Measurements from ENCODE around the gene SERPINB7.
"Not testable (repeated sequence)": the region's sequence is repeated elsewhere in the genome, so short reads cannot be mapped to it uniquely, and the experiment has no call there.

SERPINB7 gene

DNA sequence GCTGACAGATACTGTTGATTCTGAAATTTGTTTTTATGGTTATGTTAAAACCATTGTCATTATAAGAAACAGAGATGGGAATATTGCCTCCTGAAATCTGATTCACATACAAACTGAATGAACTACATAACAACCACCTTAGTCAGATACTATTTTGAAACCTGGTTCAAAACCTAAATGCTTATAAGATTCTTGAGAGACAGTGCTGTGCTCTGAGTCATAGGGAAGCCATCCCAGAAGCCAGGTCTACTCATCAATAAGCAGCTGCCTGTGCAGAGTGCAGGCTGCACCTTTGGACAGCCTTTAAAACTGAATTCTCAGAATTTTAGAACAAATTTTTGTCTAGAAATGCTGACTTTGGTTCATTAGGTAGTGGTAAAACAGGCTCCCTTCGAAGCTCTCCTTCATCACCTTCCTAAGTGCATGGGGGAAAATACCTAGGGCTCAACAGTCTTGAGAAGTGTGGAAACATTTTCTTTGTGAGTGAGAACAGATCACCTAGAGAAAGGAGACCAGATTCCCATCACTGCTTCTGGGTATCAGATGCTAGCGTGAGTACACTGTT lies at the start of gene SERPINB7:
Gene SERPINB7 (plus strand): TSS at position 253 of the 565 bp plus-strand sequence. CDS start 6,955 bp downstream, outside the sequence.
- DNase-seq, result no peak

DNA sequence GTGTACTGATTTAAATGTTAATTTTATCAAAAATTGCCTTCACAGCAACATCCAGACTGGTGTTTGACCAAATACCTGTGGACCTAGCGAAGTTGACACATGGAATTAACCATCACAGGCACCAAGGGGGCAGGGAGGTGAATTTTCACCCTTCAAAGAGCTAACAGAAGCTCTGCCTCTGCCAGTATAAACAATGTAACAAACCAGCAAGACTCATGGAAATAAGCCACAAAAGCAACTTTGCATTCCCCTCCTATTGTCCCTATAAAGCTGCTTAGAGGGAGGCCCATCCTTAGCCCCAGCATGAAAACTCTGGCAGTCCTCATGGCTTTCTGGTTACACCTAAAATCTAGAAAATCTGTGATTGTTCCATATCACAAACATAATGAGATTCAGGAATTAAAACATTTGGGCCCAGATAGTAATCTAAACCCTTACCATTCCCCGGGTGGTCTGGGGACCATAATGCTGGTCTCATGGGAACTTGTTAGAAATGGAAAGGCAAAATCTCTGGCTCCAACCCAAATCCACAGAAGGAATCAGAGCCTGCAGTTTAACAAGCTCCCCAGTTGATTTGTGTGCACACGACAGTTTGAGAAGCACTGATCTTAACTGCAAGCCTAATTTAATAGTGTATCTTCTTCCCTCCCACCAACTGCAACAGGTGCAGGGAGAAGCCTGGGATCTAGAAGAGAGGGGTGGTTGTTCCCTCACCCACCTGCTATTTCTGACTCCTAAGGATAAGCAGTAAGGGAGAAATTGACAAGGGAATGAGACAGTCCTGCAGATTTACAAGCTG lies 49.3 kb upstream of the SERPINB7 start:
- no peak for DNase-seq

DNA sequence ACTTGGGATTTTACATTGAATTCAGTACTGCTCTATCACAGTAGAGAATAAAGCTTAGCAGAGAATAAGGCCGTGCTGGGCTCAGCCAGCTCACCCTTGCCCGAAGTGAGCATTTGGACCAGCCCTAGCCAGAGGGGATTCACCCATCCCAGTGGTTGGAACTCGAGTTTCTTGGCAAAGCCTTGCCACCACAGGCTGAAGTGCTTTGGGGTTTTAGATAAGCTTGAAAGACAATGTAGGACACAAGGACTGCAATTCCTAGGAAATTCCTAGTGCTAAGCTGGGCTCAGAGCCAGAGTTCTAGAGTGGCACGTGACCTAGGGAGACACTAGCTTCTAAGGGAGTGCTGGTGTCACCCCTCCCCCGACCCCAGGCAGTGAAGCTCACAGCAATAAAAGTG lies 44.4 kb upstream of the SERPINB7 start:
- DNase-seq, result no peak

DNA sequence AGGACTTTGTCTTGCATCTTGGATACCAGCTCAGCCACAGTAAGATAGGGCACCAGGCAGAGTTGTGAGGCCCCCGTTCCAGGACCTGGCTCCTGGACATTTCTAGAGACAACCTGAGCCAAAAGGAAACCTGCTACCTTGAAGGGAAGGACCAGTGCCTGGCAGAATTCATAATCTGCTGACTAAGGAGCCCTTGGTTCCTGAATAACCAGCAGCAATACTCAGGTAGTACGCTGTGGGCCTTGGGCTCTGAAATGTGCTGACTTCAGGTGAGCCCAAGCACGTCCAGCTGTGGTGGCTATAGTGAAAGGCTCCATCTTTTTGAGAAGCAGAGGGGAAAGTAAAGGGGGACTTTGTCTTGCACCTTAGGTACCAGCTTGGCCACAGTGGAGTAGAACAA lies 44.0 kb upstream of the SERPINB7 start:
- no peak for DNase-seq

GRCh38 chr18:63736876-63737275 lies 38.3 kb upstream of the SERPINB7 start:
- no peak for DNase-seq

GRCh38 chr18:63741769-63742168 lies 33.4 kb upstream of the SERPINB7 start:
- DNase-seq, result no peak

GRCh38 chr18:63747006-63747405 lies 28.2 kb upstream of the SERPINB7 start:
- no peak for DNase-seq

DNA sequence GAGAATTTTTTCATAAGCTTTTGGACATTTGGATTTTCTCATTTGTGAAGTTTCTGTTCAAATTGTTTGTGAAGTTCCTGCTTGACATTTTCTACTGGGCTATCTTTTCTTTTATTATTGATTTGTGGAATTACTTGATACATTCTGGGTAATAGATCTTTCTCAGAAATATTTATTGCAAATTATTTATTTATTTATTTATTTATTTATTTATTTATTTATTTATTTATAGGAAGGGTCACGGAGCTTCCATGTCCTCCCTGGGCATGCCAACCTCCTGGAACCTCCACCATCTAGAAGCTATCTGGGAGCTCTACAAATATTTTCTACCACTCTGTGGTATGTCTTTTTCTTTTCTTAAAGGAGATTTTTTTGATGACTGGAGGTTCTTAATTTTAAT lies 25.7 kb upstream of the SERPINB7 start:
- no peak for DNase-seq

GRCh38 chr18:63752636-63753035 lies 22.6 kb upstream of the SERPINB7 start:
- no peak for DNase-seq

GRCh38 chr18:63753676-63754075 lies 21.5 kb upstream of the SERPINB7 start:
- DNase-seq, result no peak

DNA sequence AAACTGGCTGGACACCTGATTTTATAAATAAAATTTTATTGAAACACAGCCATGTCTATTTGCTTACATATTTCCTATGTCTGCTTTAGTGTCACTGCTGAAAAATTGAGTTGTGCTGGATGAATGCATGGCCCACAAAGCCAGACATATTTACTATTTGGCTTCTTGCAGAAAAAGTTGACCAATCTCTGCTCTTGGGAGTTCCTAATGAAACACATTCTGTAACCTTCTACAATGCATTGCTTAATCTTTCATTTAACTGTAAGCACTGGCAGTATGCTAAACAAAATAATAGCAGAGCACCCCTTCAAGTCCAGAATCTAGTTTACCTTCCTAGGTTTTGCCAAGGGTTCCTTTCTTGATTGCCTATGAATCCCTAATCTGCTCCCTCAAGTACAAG lies 17.7 kb upstream of the SERPINB7 start:
- DNase-seq, result no peak

DNA sequence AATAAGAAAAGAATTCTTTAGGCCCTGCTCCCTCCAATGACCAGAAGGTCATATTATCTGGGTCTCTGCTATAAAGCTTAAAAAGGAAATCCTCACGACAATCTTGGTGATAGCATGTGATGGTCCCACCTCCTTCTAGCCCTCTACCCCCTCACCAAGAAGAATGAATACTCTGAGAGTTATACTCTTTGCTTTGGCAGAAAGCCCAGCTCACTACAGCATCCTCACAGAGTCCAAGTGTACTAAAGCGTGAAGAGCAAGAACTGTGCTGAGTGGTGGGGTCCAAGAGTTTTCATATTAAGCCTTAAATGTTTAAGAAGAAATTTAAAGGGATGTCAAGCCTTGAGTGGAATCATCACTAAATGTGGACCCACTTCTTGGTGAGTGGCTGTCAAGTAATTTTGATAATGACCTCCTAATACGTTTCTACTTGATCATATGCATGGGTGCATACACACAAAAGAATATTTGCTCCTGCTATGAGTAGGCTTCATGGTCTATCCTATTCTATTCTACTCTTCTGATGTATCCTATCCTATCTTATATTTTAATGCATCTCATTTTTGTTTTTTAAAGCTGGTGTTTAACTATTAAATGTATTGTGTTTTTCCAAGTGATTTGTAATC lies 16.5 kb upstream of the SERPINB7 start:
- no peak for DNase-seq

GRCh38 chr18:63759786-63760185 lies 15.4 kb upstream of the SERPINB7 start:
- not testable (repeated sequence) for DNase-seq

DNA sequence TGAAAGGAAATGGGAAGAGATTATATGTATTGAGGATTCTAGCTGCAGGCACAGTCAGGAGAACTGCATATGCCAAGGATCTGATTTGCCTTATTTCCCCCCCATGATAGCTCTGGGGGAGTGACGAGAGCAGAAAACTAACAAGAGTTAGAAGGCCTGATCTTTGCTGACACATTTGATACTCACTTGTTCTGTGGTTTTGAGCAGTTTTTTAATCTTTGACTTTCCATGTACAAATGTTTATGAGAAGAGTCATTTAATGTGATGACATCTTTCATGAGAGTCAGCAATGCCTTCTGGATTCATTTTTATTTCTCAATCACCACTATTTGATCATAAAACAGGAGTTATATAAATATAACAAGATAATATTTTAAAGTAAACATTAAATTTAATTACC lies 12.7 kb upstream of the SERPINB7 start:
- DNase-seq, result no peak

DNA sequence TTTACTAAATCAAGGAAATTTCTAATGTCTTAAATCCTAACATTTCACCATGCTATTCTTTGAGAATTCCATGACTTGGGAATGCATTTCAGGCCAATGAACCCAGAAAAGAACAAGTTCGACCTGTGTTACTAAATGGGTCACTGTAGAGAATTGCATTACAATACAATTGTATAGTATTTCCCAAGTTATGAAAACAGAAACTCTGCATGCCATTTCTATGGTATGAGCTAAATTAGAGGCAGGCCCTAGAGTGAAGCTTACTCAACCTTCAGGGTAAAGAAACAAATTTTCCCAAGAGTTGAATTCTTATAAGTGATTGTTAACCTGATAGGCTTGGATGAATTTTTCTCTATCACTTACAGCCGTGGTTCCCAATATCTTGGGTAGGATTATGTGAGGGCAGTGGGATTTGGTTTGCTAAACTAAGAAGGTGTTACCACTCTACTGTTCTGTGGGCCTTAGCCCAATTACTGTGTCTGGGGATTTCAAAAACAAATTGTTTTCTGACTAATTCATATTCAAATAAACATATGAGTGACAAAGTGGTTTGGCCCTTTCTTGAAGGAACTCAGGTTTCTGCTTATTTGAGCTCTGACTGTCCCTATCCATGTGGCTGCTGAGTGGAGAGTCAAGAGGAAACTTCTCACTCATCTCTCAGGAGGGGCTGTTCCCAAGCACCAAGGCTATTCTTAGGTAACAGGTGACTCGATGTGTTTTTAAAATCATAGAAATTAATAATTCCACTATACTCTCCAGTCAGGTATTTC lies 11.2 kb upstream of the SERPINB7 start:
- no peak for DNase-seq

DNA sequence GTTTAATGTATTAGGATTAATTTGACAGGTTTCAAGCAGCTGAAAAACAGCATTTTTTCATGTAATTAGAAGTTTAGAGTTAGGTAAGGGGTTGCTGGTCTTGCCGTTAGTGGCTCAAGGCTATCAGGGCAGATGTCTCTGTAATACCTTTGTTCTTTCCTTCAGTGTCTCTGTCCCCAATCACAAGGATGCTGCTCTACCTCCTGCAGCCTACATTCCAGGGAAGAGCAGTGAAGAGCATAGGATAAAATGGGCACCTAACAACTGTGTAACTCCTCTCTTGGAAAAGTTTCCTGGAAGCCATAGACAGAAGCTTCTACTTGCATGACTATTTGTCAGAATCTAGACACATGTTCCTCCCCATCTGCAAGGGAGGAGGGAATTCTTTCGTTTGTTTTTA lies 9.4 kb upstream of the SERPINB7 start:
- DNase-seq, result no peak

- no peak for DNase-seq
These were observed 1.7 kb upstream of the SERPINB7 start for GRCh38 chr18:63773551-63773950.

DNA sequence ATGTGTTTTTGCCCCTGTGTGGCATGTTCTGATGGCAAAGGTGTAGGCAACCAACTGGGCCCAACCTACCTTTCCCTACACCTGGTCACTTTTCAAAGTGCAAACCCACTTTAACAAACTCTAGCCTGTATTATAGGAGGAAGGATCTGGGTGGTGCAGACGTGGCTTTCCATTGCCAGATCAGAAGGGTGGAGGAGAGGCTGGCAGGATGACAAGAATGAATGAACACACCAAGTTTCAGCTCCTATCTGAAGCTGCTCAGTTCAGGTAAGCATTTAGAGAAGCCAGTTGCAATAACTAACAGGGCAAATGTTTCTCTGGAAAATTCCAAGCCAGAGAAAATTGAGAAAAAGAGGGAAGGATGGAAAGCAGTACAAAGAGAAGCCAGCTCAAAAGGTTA lies 707 bp upstream of the SERPINB7 start:
- DNase-seq, result no peak

DNA sequence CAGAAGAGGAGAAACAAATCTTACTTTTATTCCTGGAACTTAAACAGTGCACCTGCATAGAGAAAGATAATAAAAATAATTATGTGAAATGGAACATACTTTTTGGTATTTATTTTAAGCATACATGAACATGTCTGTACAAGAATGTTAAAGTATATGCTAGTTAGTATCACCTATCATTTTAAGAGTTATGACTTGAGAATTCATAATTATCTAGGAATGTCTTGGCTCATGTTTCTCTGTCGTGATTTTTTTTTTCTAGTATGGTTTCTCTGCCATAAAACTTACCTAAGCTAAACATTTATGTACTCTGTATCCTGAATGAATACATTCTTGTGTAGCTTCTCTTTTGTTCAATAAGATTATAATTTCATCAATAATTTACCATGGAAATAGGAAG lies 4.2 kb downstream of the SERPINB7 start:
- no peak for DNase-seq

GRCh38 chr18:63783394-63783793 lies 8.2 kb downstream of the SERPINB7 start:
- no peak for DNase-seq

DNA sequence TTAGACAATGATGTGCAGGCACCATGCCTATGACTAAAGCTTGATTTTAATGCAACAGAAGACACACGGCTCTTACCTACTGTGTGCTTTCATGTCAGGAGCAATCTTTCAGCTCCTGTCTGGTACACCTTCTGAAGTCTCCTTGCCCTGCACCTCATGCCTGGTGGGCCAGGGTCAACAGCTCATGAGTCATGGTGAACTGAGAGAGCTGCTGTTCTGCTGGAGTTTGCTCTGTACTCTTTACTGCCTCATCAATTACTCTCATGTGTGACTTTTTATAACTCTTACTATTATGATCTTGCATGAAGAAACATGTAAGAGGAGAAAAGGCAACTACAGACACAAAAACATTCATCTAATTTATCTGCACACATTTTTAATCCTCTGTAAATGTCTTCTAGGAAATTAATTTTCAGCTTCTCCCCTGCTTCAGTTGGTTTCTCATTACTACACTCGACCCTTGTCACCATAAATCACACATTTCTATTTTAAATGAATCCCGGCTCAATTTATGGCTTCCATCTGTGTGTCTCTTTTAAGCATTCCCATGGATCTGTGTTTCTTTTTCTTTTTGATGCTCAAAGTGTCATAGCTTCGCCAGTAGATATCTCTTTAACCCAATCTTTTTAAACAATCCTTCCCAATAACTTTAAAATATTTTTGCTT lies 9.7 kb downstream of the SERPINB7 start:
- no peak for DNase-seq

- no peak for DNase-seq
These were observed 12.5 kb downstream of the SERPINB7 start for GRCh38 chr18:63787673-63788072.

All from NCI-H748 treated with DMSO at 0.1 percent for 48 hours (cell line).